GM12875 (cell line): Measurements from ENCODE around the gene SLC13A4.

ENCODE experiments used
- H3K4me3 ChIP-seq: one replicate; pipeline ENCODE4 v1.5.1; 2011; ENCODE audit warnings: low read depth, low read length, control low read depth
- CTCF ChIP-seq: IDR thresholded peaks from 2 replicates; pipeline ENCODE4 v1.5.1; 2011; ENCODE audit warnings: low read depth, mild to moderate bottlenecking, control low read depth, inconsistent platforms, low read length, moderate library complexity, borderline replicate concordance; ENCODE audit not compliant: insufficient read depth

SLC13A4 gene

GRCh38 chr7:135729230-135729629, 1.2 kb upstream of the SLC13A4 start:
- no peak for TF ChIP-seq CTCF
- H3K4me3 ChIP-seq = no peak overlapping the region

- H3K4me3 ChIP-seq = no peak overlapping the region
- TF ChIP-seq CTCF = no peak
These were observed 894 bp downstream of the SLC13A4 start for GRCh38 chr7:135726911-135727673.

GRCh38 chr7:135726276-135726788, 1.7 kb downstream of the SLC13A4 start:
- H3K4me3 ChIP-seq = no peak overlapping the region
- no peak for TF ChIP-seq CTCF

GRCh38 chr7:135723411-135723810, 4.6 kb downstream of the SLC13A4 start:
- no peak overlapping the region for H3K4me3 ChIP-seq
- TF ChIP-seq CTCF = no peak

GRCh38 chr7:135721198-135721820, 6.7 kb downstream of the SLC13A4 start:
- H3K4me3 ChIP-seq = no peak overlapping the region
- TF ChIP-seq CTCF = no peak

- no peak overlapping the region for H3K4me3 ChIP-seq
- TF ChIP-seq CTCF = no peak
These were observed 8.3 kb downstream of the SLC13A4 start for GRCh38 chr7:135719688-135720087.

- no peak for TF ChIP-seq CTCF
These were observed 9.1 kb downstream of the SLC13A4 start for GRCh38 chr7:135718794-135719437.

More at GRCh38 chr7:135718794-135719437, 9.1 kb downstream of the SLC13A4 start:
- H3K4me3 ChIP-seq = no peak overlapping the region
